OCI-LY3 (cell line): ENCODE results near the gene MPL.

Experiments used
- H2AFZ ChIP-seq: fragments of 200-600, 300-600 bp; shearing (Covaris generic); 2 replicates; pipeline ENCODE4 v1.6.0; 2014; ENCODE audit warnings: antibody characterized with exemption, low read depth, low read length
- H3K27ac ChIP-seq: fragments of 200-600, 300-600 bp; sonication (generic); 2 replicates; pipeline ENCODE4 v1.5.1; 2014; ENCODE audit warnings: mild to moderate bottlenecking, low read length, moderate library complexity, mixed read lengths
- H3K27me3 ChIP-seq: fragments of 200-600, 300-600 bp; sonication (generic); 2 replicates; pipeline ENCODE4 v1.6.1; 2014; ENCODE audit warnings: low read depth, low read length, mixed read lengths
- H3K36me3 ChIP-seq: fragments of 200-600, 300-600 bp; sonication (generic); replicated peaks from 2 replicates; pipeline ENCODE3; 2014; ENCODE audit warnings: low read depth, low read length, mixed read lengths
- H3K4me1 ChIP-seq: fragments of 300-600, 200-600 bp; sonication (generic); 2 replicates; pipeline ENCODE4 v1.6.1; 2014; ENCODE audit warnings: low read length, mixed read lengths
- H3K4me2 ChIP-seq: fragments of 200-600, 300-600 bp; sonication (generic); 2 replicates; pipeline ENCODE4 v1.6.1; 2014; ENCODE audit warnings: low read length, mixed read lengths
- H3K4me3 ChIP-seq: fragments of 300-600, 200-600 bp; sonication (generic); 2 replicates; pipeline ENCODE4 v1.5.1; 2014; ENCODE audit warnings: antibody characterized with exemption, mild to moderate bottlenecking, low read length, moderate library complexity
- H3K79me2 ChIP-seq: fragments of 300-600, 200-600 bp; shearing (Covaris generic); 2 replicates; pipeline ENCODE4 v1.6.1; 2014; ENCODE audit warnings: mild to moderate bottlenecking, low read length, mixed read lengths
- H3K9ac ChIP-seq: fragments of 300-600, 200-600 bp; shearing (Covaris generic); 2 replicates; pipeline ENCODE4 v1.6.0; 2014; ENCODE audit warnings: mild to moderate bottlenecking, low read length, moderate library complexity
- H3K9me3 ChIP-seq: fragments of 200-600, 300-600 bp; shearing (Covaris generic); 2 replicates; pipeline ENCODE4 v1.6.1; 2014; ENCODE audit warnings: low read length, mixed read lengths; ENCODE audit not compliant: insufficient read depth
- H4K20me1 ChIP-seq: fragments of 200-600, 300-600 bp; sonication (generic); 2 replicates; pipeline ENCODE4 v1.6.1; 2016; ENCODE audit warnings: low read length, mixed read lengths; ENCODE audit not compliant: insufficient read depth
- CTCF ChIP-seq: fragments of 200-600, 300-600 bp; sonication (generic); IDR thresholded peaks from 2 replicates; pipeline ENCODE4 v1.5.1; 2014; ENCODE audit warnings: antibody characterized with exemption, low read length, low read depth
- EZH2phosphoT487 ChIP-seq: fragments of 200-600 bp; shearing (Covaris generic); IDR thresholded peaks from 2 replicates; pipeline ENCODE4 v1.6.1; 2018; ENCODE audit warnings: antibody characterized with exemption, mixed run types, low read depth

MPL gene

GRCh38 chr1:43345120-43345519, 7.5 kb downstream of the MPL start:
- TF ChIP-seq CTCF, result no peak
- TF ChIP-seq EZH2phosphoT487, result no peak
- Histone ChIP-seq H3K4me2 (no peak overlapping the region), H2AFZ (no peak overlapping the region), H3K79me2 (no peaks in the 10 kb centered on the region), H3K4me1 (no peaks in the 10 kb centered on the region), H3K27ac (no peak overlapping the region), H3K4me3 (no peak overlapping the region), H3K36me3 (no peaks in the 10 kb centered on the region), H3K9ac (no peak overlapping the region), H3K9me3 (no peaks in the 10 kb centered on the region), H4K20me1 (no peaks in the 10 kb centered on the region), H3K27me3 (no peaks in the 10 kb centered on the region)

- no peaks in the 10 kb centered on the region for H3K79me2 ChIP-seq
- H4K20me1 ChIP-seq, result no peaks in the 10 kb centered on the region
- H3K4me3 ChIP-seq, result no peak overlapping the region
- no peak overlapping the region for H2AFZ ChIP-seq
- H3K9ac ChIP-seq, result no peak overlapping the region
- H3K36me3 ChIP-seq, result no peaks in the 10 kb centered on the region
- TF ChIP-seq CTCF, result no peak
- TF ChIP-seq EZH2phosphoT487, result no peak
- H3K27me3 ChIP-seq, result no peaks in the 10 kb centered on the region
- no peaks in the 10 kb centered on the region for H3K9me3 ChIP-seq
- H3K4me1 ChIP-seq, result no peaks in the 10 kb centered on the region
- H3K4me2 ChIP-seq, result no peak overlapping the region
- no peak overlapping the region for H3K27ac ChIP-seq
Measured at GRCh38 chr1:43346636-43347035, 9.0 kb downstream of the MPL start.

- Histone ChIP-seq H3K9ac (no peak overlapping the region), H3K27me3 (no peaks in the 10 kb centered on the region), H3K4me3 (no peak overlapping the region), H3K36me3 (no peaks in the 10 kb centered on the region), H3K4me2 (no peak overlapping the region), H4K20me1 (no peaks in the 10 kb centered on the region), H3K79me2 (no peaks in the 10 kb centered on the region), H3K9me3 (no peaks in the 10 kb centered on the region), H3K27ac (no peak overlapping the region), H3K4me1 (no peaks in the 10 kb centered on the region), H2AFZ (no peak overlapping the region)
- TF ChIP-seq CTCF (no peak), EZH2phosphoT487 (no peak)
Measured at GRCh38 chr1:43348343-43348808, 10.8 kb downstream of the MPL start.

- no peak overlapping the region for H3K27ac ChIP-seq
- no peaks in the 10 kb centered on the region for H3K36me3 ChIP-seq
- no peak for TF ChIP-seq EZH2phosphoT487
- no peak for TF ChIP-seq CTCF
- H3K9ac ChIP-seq, result no peak overlapping the region
- no peak overlapping the region for H3K4me3 ChIP-seq
- H3K4me2 ChIP-seq, result no peak overlapping the region
- H2AFZ ChIP-seq, result no peak overlapping the region
- no peaks in the 10 kb centered on the region for H3K27me3 ChIP-seq
- H3K9me3 ChIP-seq, result no peaks in the 10 kb centered on the region
- H4K20me1 ChIP-seq, result no peaks in the 10 kb centered on the region
- H3K4me1 ChIP-seq, result no peaks in the 10 kb centered on the region
- H3K79me2 ChIP-seq, result no peaks in the 10 kb centered on the region
Measured at GRCh38 chr1:43348809-43349593, 11.4 kb downstream of the MPL start.
